Type B pancreatic cell (in vitro differentiated cells): Measurements from ENCODE around the gene AGAP3. TPM values are rescaled to one million over a fixed set of nuclear protein-coding genes. Genes with fewer than 3 reads are reported as not detected.

Experiments used
- DNase-seq: peaks from one replicate; pipeline ENCODE4 v3.0.0; 2021; ENCODE audit warnings: mixed read lengths; ENCODE audit not compliant: unreplicated experiment; ENCODE audit errors: extremely low spot score
- H3K27ac Mint-ChIP-seq: 2 replicates; pipeline ENCODE4 v1.8.0; 2021; ENCODE audit warnings: mild to moderate bottlenecking, mixed read lengths
- H3K27me3 Mint-ChIP-seq: 2 replicates; pipeline ENCODE4 v1.8.0; 2021; ENCODE audit warnings: mixed read lengths
- H3K36me3 Mint-ChIP-seq: 2 replicates; pipeline ENCODE4 v1.8.0; 2021; ENCODE audit warnings: mixed read lengths
- H3K4me1 Mint-ChIP-seq: one replicate; pipeline ENCODE4 v1.8.0; 2021; ENCODE audit warnings: mixed read lengths; ENCODE audit not compliant: unreplicated experiment
- H3K4me3 Mint-ChIP-seq: 2 replicates; pipeline ENCODE4 v1.8.0; 2021; ENCODE audit warnings: mild to moderate bottlenecking, mixed read lengths
- H3K9me3 Mint-ChIP-seq: 2 replicates; pipeline ENCODE4 v1.8.0; 2021; ENCODE audit warnings: mixed read lengths
- total RNA-seq: library from RNA; stranded (reverse); gene quantifications from 2 replicates; pipeline ENCODE4 v1.2.1, GENCODE V29; 2021; ENCODE audit warnings: low replicate concordance
- TF ChIP-seq, protein P1 (sequence below): fragments of 200-600 bp; sonication (generic); conservative IDR thresholded peaks from 2 replicates; pipeline ENCODE4 v1.5.0; 2021; ENCODE audit warnings: antibody characterized with exemption, mild to moderate bottlenecking

Gene AGAP3
- total RNA-seq, 1 donor from 2014 or later, result 114 TPM

DNA sequence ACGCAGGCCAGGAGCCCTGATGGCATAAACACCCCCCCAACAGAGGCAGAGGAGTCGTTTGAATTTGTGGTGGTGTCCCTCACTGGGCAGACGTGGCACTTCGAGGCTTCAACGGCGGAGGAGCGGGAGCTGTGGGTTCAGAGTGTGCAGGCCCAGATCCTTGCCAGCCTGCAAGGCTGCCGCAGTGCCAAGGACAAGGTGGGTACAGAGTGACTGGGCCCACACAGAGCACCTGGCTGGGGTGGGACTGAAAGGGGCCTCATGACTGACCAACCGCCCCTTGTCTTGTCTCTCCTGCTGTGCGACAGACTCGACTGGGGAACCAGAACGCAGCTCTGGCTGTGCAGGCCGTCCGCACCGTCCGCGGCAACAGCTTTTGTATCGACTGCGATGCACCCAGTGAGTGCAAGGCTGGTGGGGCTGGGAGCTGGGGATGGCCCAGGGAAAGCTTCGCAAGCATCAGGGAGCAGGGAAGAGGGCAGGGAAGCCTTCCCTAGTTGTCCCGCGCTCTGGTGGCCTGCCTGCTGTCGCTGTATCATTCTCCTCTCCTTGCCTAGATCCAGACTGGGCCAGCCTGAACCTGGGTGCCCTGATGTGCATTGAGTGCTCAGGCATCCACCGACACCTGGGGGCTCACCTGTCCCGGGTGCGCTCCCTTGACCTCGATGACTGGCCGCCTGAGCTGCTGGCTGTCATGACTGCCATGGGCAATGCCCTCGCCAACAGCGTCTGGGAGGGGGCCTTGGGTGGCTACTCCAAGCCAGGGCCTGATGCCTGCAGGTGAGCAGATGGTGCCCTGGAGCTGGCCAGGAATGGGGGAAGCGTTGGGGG, 55.8 kb downstream of the AGAP3 start:
- H3K27me3 Mint-ChIP-seq, result no peaks in the 10 kb centered on the region
- peaks cover 22% of the 10 kb centered on the region for H3K36me3 Mint-ChIP-seq
- no peak overlapping the region for H3K4me3 Mint-ChIP-seq
- peaks cover 22% of the 10 kb centered on the region for H3K4me1 Mint-ChIP-seq
- no peaks in the 10 kb centered on the region for H3K9me3 Mint-ChIP-seq
- H3K27ac Mint-ChIP-seq, result peak overlapping the region; percentile 16
- DNase-seq, result no peak
- TF ChIP-seq, protein P1, sequence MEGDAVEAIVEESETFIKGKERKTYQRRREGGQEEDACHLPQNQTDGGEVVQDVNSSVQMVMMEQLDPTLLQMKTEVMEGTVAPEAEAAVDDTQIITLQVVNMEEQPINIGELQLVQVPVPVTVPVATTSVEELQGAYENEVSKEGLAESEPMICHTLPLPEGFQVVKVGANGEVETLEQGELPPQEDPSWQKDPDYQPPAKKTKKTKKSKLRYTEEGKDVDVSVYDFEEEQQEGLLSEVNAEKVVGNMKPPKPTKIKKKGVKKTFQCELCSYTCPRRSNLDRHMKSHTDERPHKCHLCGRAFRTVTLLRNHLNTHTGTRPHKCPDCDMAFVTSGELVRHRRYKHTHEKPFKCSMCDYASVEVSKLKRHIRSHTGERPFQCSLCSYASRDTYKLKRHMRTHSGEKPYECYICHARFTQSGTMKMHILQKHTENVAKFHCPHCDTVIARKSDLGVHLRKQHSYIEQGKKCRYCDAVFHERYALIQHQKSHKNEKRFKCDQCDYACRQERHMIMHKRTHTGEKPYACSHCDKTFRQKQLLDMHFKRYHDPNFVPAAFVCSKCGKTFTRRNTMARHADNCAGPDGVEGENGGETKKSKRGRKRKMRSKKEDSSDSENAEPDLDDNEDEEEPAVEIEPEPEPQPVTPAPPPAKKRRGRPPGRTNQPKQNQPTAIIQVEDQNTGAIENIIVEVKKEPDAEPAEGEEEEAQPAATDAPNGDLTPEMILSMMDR, result no peak

GRCh38 chr7:151142686-151143040, 56.4 kb downstream of the AGAP3 start:
- no peak overlapping the region for H3K4me3 Mint-ChIP-seq
- H3K27me3 Mint-ChIP-seq, result peaks cover 2% of the 10 kb centered on the region
- H3K4me1 Mint-ChIP-seq, result peaks cover 24% of the 10 kb centered on the region
- H3K36me3 Mint-ChIP-seq, result peaks cover 22% of the 10 kb centered on the region
- no peak for DNase-seq
- no peaks in the 10 kb centered on the region for H3K9me3 Mint-ChIP-seq
- TF ChIP-seq, protein P1, result no peak
- no peak overlapping the region for H3K27ac Mint-ChIP-seq

DNA sequence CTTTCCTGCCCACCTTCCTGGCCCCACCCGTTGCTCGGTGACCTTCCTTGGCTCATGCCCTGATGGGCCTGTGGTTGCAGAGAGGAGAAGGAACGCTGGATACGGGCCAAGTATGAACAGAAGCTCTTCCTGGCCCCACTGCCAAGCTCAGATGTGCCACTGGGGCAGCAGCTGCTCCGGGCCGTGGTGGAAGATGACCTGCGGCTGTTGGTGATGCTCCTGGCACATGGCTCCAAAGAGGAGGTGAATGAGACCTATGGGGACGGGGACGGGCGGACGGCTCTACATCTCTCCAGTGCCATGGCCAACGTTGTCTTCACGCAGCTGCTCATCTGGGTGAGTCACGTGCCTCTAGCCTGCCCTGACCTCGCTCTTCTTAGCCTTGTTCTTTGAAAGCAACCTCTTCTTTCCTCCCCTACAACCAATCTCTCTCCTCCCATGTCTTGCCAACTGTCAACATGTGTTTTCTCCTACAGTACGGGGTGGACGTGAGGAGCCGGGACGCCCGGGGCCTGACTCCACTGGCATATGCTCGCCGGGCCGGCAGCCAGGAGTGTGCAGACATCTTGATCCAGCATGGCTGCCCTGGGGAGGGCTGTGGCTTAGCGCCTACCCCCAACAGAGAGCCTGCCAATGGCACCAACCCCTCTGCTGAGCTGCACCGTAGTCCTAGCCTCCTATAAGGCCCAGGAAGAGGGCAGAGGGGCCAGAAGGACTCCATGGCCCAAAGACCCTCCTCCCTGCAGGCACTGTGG, 57.2 kb downstream of the AGAP3 start:
- no peaks in the 10 kb centered on the region for H3K9me3 Mint-ChIP-seq
- H3K27me3 Mint-ChIP-seq, result peaks cover 7% of the 10 kb centered on the region
- H3K4me1 Mint-ChIP-seq, result peaks cover 24% of the 10 kb centered on the region
- peaks cover 22% of the 10 kb centered on the region for H3K36me3 Mint-ChIP-seq
- H3K27ac Mint-ChIP-seq, result no peak overlapping the region
- H3K4me3 Mint-ChIP-seq, result no peak overlapping the region
- no peak for DNase-seq
- TF ChIP-seq, protein P1, result no peak

GRCh38 chr7:151144387-151144786, 58.1 kb downstream of the AGAP3 start:
- Mint-ChIP-seq H3K4me1 (peaks cover 22% of the 10 kb centered on the region), H3K27me3 (peaks cover 13% of the 10 kb centered on the region), H3K36me3 (peaks cover 22% of the 10 kb centered on the region), H3K27ac (no peak overlapping the region), H3K9me3 (no peaks in the 10 kb centered on the region), H3K4me3 (no peak overlapping the region)
- no peak for DNase-seq
- TF ChIP-seq, protein P1, result no peak

GRCh38 chr7:151146761-151147160, 60.5 kb downstream of the AGAP3 start:
- Mint-ChIP-seq H3K27ac (no peak overlapping the region), H3K9me3 (no peaks in the 10 kb centered on the region), H3K4me3 (no peak overlapping the region), H3K27me3 (peaks cover 13% of the 10 kb centered on the region), H3K4me1 (peaks cover 16% of the 10 kb centered on the region), H3K36me3 (peaks cover 12% of the 10 kb centered on the region)
- TF ChIP-seq, protein P1, result no peak
- DNase-seq, result no peak
